Trophoblast cell (in vitro differentiated cells and primary cell): Measurements from ENCODE around the gene USP7.
A peak's percentile ranks its signal among the peaks of the same experiment; 100 is the strongest.

Source experiments
- DNase-seq, 2 donors: peaks; one replicate each; pipeline ENCODE4 v3.0.0-alpha.2; 2016
- H2AFZ ChIP-seq: 2 replicates; pipeline ENCODE4 v1.6.1; 2013; ENCODE audit warnings: low read length, moderate library complexity, mild to moderate bottlenecking; ENCODE audit not compliant: insufficient read depth, poor library complexity
- H2AK5ac ChIP-seq: 2 replicates; pipeline ENCODE4 v1.6.1; 2013; ENCODE audit warnings: mild to moderate bottlenecking, low read length
- H2BK120ac ChIP-seq: 2 replicates; pipeline ENCODE4 v1.6.1; 2013; ENCODE audit warnings: low read length, mild to moderate bottlenecking, moderate library complexity; ENCODE audit not compliant: insufficient read depth, poor library complexity
- H2BK12ac ChIP-seq: 2 replicates; pipeline ENCODE4 v1.6.1; 2013; ENCODE audit warnings: mild to moderate bottlenecking, low read length, moderate library complexity
- H2BK5ac ChIP-seq: 2 replicates; pipeline ENCODE4 v1.6.1; 2013; ENCODE audit warnings: low read length, low read depth, moderate library complexity, mild to moderate bottlenecking; ENCODE audit not compliant: poor library complexity
- H3K14ac ChIP-seq: 2 replicates; pipeline ENCODE4 v1.6.1; 2013; ENCODE audit warnings: mild to moderate bottlenecking, low read length
- H3K18ac ChIP-seq: 2 replicates; pipeline ENCODE4 v1.6.1; 2013; ENCODE audit warnings: mild to moderate bottlenecking, low read length
- H3K23ac ChIP-seq: 2 replicates; pipeline ENCODE4 v1.6.1; 2013; ENCODE audit warnings: low read length
- H3K27ac ChIP-seq: 2 replicates; pipeline ENCODE4 v1.5.1; 2013; ENCODE audit warnings: low read depth, mild to moderate bottlenecking, inconsistent platforms, low read length, moderate library complexity
- H3K27me3 ChIP-seq: 2 replicates; pipeline ENCODE4 v1.6.1; 2013; ENCODE audit warnings: inconsistent platforms, mild to moderate bottlenecking, low read length, moderate library complexity; ENCODE audit not compliant: insufficient read depth
- H3K36me3 ChIP-seq, 2 experiments: 1 replicate in 1 of 2; 2 replicates in 1 of 2; pipeline ENCODE4 v1.6.1; 2013; ENCODE audit warnings: low read length in 2 of 2, mild to moderate bottlenecking in 2 of 2, moderate library complexity in 1 of 2; ENCODE audit not compliant: insufficient read depth in 2 of 2, control insufficient read depth in 1 of 2
- H3K4ac ChIP-seq: 2 replicates; pipeline ENCODE4 v1.6.1; 2013; ENCODE audit warnings: low read depth, mild to moderate bottlenecking, low read length, moderate library complexity
- H3K4me1 ChIP-seq, 2 experiments: 1 replicate in 1 of 2; 2 replicates in 1 of 2; pipeline ENCODE4 v1.6.1; 2013; ENCODE audit warnings: low read length in 2 of 2, mild to moderate bottlenecking in 2 of 2, moderate library complexity in 1 of 2; ENCODE audit not compliant: insufficient read depth in 2 of 2, control insufficient read depth in 1 of 2
- H3K4me2 ChIP-seq: 2 replicates; pipeline ENCODE4 v1.6.1; 2013; ENCODE audit warnings: inconsistent platforms, mild to moderate bottlenecking, low read length, moderate library complexity
- H3K4me3 ChIP-seq: 2 replicates; pipeline ENCODE4 v1.5.1; 2013; ENCODE audit warnings: mild to moderate bottlenecking, low read depth, low read length, inconsistent platforms
- H3K79me1 ChIP-seq: one replicate; pipeline ENCODE4 v1.6.1; 2013; ENCODE audit warnings: low read length
- H3K79me2 ChIP-seq: 2 replicates; pipeline ENCODE4 v1.6.1; 2013; ENCODE audit warnings: low read length, mild to moderate bottlenecking; ENCODE audit not compliant: control insufficient read depth, insufficient read depth, poor library complexity
- H3K9ac ChIP-seq: 2 replicates; pipeline ENCODE4 v1.6.1; 2013; ENCODE audit warnings: mild to moderate bottlenecking, low read length
- H3K9me3 ChIP-seq: 2 replicates; pipeline ENCODE4 v1.6.1; 2013; ENCODE audit warnings: low read depth, mild to moderate bottlenecking, control low read depth, inconsistent platforms, low read length; ENCODE audit not compliant: insufficient read depth
- H4K12ac ChIP-seq: 2 replicates; pipeline ENCODE4 v1.6.1; 2013; ENCODE audit warnings: low read depth, mild to moderate bottlenecking, low read length, moderate library complexity
- H4K8ac ChIP-seq: 2 replicates; pipeline ENCODE4 v1.6.1; 2013; ENCODE audit warnings: low read depth, mild to moderate bottlenecking, low read length, moderate library complexity
- H4K91ac ChIP-seq: one replicate; pipeline ENCODE4 v1.6.1; 2013; ENCODE audit warnings: low read depth, mild to moderate bottlenecking, low read length, moderate library complexity
- WGBS: extraction: QIAGEN DNeasy Blood & Tissue Kit; methylation state at CpG from one replicate; pipeline ENCODE4 v1.1.7; 2013; ENCODE audit warnings: missing lambda C conversion rate; ENCODE audit not compliant: insufficient read length, insufficient coverage; ENCODE audit errors: extremely low coverage; 5-methylcytosine and 5-hydroxymethylcytosine counted together

USP7 gene

DNA sequence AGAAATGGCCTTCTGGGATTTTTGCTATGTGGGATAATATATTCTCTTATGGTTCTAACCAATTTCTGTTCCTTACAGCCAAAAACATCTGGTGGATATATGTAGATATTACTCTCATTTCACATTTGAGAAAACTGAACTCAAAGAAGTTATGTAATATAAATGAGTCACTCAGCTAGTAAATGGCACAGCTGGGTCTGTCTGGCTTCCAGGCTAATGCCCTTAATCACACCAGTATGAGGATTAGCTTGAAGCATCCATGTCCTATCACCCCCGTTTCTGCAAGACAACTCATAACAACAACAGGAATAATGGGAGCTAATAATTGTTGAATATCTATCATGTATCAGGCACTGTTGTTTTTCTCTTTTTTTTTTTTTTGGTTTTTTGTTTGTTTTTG is 34.4 kb upstream of the USP7 start:
- no peak overlapping the region for H3K27ac ChIP-seq
- no peak overlapping the region for H4K12ac ChIP-seq
- no peaks in the 10 kb centered on the region for H3K36me3 ChIP-seq
- no peaks in the 10 kb centered on the region for H3K9me3 ChIP-seq
- no peak overlapping the region for H2BK120ac ChIP-seq
- no peak overlapping the region for H3K4ac ChIP-seq
- no CpG with 5 or more reads among the region's 1 CpG for WGBS
- no peak overlapping the region for H3K9ac ChIP-seq
- no peak overlapping the region for H3K14ac ChIP-seq
- no peak overlapping the region for H2BK12ac ChIP-seq
- H3K27me3 ChIP-seq, result no peaks in the 10 kb centered on the region
- H2BK5ac ChIP-seq, result no peak overlapping the region
- no peak overlapping the region for H2AK5ac ChIP-seq
- no peaks in the 10 kb centered on the region for H3K79me1 ChIP-seq
- H4K91ac ChIP-seq, result no peak overlapping the region
- no peak overlapping the region for H4K8ac ChIP-seq
- H3K4me1 ChIP-seq, result no peaks in the 10 kb centered on the region
- H3K79me2 ChIP-seq, result no peaks in the 10 kb centered on the region
- no peak overlapping the region for H2AFZ ChIP-seq
- no peak overlapping the region for H3K23ac ChIP-seq
- DNase-seq, result peak in 1 of 2 donors; percentile 23
- H3K4me3 ChIP-seq, result no peak overlapping the region
- H3K18ac ChIP-seq, result no peak overlapping the region
- no peak overlapping the region for H3K4me2 ChIP-seq

DNA sequence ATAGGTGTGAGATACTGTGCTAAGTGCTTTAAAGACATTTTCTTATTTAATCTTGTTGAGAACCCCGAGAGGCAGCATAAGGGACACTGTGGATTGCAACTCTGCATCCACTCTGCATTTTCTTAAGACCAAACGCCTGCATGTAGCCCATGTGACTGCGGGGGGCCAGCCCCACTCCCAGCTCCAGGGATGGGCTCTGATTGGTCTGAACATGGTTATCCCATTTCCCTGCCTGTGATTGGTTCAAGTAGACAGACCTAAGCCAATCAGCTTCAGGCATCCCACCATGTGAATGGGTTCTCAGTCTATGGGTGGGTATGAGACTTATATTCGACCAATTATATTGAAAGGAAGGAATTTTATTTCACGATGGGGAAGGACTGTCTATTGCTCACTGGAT is 33.2 kb upstream of the USP7 start:
- Histone ChIP-seq H4K8ac (no peak overlapping the region), H3K79me2 (no peaks in the 10 kb centered on the region), H3K27me3 (no peaks in the 10 kb centered on the region), H2BK5ac (no peak overlapping the region), H3K4me1 (no peaks in the 10 kb centered on the region), H2BK120ac (no peak overlapping the region), H3K27ac (no peak overlapping the region), H2AFZ (no peak overlapping the region), H3K9ac (no peak overlapping the region), H3K14ac (no peak overlapping the region), H4K91ac (no peak overlapping the region), H3K4me3 (no peak overlapping the region), H3K4ac (no peak overlapping the region), H3K36me3 (no peaks in the 10 kb centered on the region), H3K4me2 (no peak overlapping the region), H3K9me3 (no peaks in the 10 kb centered on the region), H2AK5ac (no peak overlapping the region), H4K12ac (no peak overlapping the region), H3K23ac (no peak overlapping the region), H3K79me1 (no peaks in the 10 kb centered on the region), H2BK12ac (no peak overlapping the region), H3K18ac (no peak overlapping the region)
- WGBS, result no CpG with 5 or more reads among the region's 5 CpGs
- DNase-seq, result no peak

DNA sequence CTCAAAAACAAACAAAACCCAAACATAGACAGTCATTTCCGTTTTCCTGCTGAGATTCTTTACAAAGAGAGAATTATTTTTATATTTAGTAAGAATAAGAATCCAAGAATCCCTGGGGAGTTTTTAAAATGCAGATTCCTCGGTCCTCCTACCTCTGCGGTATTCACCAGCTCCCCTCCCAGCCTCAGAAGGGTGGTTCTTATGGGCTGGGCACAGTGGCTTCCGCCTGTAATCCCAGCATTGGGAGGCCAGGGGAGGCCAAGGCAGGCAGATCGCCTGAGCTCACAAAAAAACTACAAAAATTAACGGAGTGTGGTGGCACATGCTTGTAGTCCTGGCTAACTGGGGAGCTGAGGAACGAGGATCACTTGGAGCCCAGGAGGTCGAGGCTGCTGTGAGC is 26.7 kb upstream of the USP7 start:
- no CpG with 5 or more reads among the region's 8 CpGs for WGBS
- Histone ChIP-seq H3K23ac (no peak overlapping the region), H3K79me1 (no peaks in the 10 kb centered on the region), H3K36me3 (no peaks in the 10 kb centered on the region), H2AFZ (no peak overlapping the region), H3K4me1 (no peaks in the 10 kb centered on the region), H3K4ac (no peak overlapping the region), H3K18ac (no peak overlapping the region), H2AK5ac (no peak overlapping the region), H2BK12ac (no peak overlapping the region), H3K4me3 (no peak overlapping the region), H3K14ac (no peak overlapping the region), H3K4me2 (no peak overlapping the region), H3K9ac (no peak overlapping the region), H3K9me3 (no peaks in the 10 kb centered on the region), H2BK120ac (no peak overlapping the region), H4K8ac (no peak overlapping the region), H2BK5ac (no peak overlapping the region), H3K27ac (no peak overlapping the region), H4K12ac (no peak overlapping the region), H3K27me3 (no peaks in the 10 kb centered on the region), H3K79me2 (no peaks in the 10 kb centered on the region), H4K91ac (no peak overlapping the region)
- DNase-seq, result no peak

DNA sequence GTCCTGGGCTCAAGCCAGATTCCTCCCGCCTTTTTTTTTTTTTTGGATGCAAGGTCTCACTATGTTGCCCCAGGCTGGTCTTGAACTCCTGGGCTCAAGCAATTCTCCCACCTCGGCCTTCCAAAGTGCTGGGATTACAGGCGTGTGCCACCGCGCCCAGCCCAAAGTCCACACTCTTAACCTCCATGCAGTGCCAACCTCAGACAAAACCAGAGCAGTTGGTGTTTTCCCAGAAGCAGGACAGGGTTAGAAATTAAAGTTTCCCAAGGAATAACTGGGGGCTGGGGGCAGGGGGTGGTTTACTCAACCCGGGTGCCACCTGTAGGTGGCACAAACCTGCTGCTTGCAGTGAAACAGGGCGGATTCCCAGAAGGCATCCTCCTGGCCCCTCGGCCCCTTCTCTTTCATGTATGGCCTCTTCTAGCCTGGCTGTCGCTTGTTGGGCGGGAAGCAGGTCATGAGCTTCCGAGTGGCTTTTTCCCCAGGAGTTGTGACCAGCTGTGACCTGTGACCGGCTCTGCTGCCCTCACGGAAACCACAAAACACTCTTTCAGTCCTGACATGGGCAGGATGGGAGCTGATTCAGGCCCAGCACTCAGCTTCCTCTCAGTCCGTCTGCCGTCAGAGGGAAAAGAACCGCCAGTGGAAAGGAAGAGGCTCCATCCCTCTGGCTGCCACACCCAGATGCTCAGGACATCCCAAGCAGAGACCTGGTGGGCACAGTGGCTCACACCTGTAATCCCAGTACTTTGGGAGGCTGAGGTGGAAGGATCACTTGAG is 25.6 kb upstream of the USP7 start:
- no peaks in the 10 kb centered on the region for H3K27me3 ChIP-seq
- no peaks in the 10 kb centered on the region for H3K79me1 ChIP-seq
- H2AFZ ChIP-seq, result no peak overlapping the region
- no peak overlapping the region for H3K4ac ChIP-seq
- no peak overlapping the region for H3K27ac ChIP-seq
- no peak for DNase-seq
- WGBS, result no CpG with 5 or more reads among the region's 16 CpGs
- no peak overlapping the region for H3K23ac ChIP-seq
- H4K91ac ChIP-seq, result no peak overlapping the region
- H3K4me2 ChIP-seq, result no peak overlapping the region
- no peaks in the 10 kb centered on the region for H3K36me3 ChIP-seq
- H3K9ac ChIP-seq, result no peak overlapping the region
- no peaks in the 10 kb centered on the region for H3K4me1 ChIP-seq
- H2BK12ac ChIP-seq, result no peak overlapping the region
- no peak overlapping the region for H4K12ac ChIP-seq
- no peaks in the 10 kb centered on the region for H3K9me3 ChIP-seq
- no peak overlapping the region for H4K8ac ChIP-seq
- H3K79me2 ChIP-seq, result no peaks in the 10 kb centered on the region
- no peak overlapping the region for H3K18ac ChIP-seq
- H3K4me3 ChIP-seq, result no peak overlapping the region
- H2BK5ac ChIP-seq, result no peak overlapping the region
- H3K14ac ChIP-seq, result no peak overlapping the region
- no peak overlapping the region for H2BK120ac ChIP-seq
- H2AK5ac ChIP-seq, result no peak overlapping the region
